ENCODE results near the gene KCNG3.
"Not testable (repeated sequence)": the region's sequence is repeated elsewhere in the genome, so short reads cannot be mapped to it uniquely, and the experiment has no call there.

KCNG3 gene

DNA sequence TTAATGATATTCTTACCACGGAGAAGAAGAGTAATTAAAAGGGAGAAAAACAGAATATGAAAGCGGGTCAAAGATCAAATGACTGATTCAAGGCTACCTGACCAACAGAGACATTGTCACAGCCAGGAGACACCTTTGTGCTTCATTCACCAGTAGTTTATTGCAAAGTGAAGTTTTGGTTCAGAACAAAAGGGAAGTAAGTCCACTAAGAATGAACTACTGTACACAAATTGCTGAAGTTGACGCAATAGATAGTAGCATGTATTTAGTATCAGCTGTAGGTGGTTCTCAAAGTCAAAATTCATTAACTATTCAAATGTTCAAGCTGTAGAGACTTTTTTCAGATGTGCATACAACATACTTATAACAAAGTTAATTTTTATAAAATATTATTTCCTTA lies 68.1 kb downstream of the KCNG3 start:
- no peak for DNase-seq

DNA sequence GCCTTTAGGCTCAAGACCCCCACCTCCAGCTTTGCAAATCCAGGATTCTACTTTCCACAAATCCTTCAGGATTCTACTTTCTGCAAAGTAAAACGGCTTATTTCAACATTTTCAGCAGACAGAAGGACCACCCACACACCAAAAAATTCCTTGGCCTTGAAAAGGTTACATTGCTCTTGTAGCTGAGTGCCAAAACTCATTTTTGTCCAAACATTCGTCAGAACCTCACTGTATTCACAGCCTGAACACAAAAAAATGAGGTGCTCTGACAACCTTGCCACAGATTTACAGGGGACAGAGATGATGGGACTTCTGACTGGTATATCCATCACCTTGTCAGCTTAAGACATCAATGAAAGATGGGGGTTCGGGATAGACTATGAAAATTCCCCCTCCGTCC lies 69.7 kb downstream of the KCNG3 start:
- no peak for DNase-seq

- DNase-seq: no peak
Observed at GRCh38 chr2:42421601-42422239, 72.1 kb downstream of the KCNG3 start.

DNA sequence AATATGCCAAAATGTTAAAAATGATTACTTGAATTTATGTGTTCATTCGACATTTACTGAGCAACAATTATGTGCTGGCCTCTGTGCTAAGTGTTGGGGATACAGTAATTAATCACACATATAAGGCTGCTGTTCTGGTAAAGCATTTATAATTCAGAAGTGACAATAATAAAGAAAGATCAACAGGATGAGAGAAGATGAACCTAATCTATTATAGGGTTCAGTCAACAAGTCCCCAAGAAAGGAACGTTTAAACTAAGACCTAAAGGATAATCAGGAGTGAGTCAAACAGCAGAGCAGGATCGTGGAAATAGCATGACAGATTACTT lies 72.7 kb downstream of the KCNG3 start:
- DNase-seq: no peak

- no peak for DNase-seq
Observed at GRCh38 chr2:42414648-42415047, 79.1 kb downstream of the KCNG3 start.

GRCh38 chr2:42414158-42414557 lies 79.6 kb downstream of the KCNG3 start:
- no peak for DNase-seq

- DNase-seq: no peak
Observed at GRCh38 chr2:42410742-42411514, 82.9 kb downstream of the KCNG3 start.

- DNase-seq: no peak
Observed at GRCh38 chr2:42408009-42408408, 85.8 kb downstream of the KCNG3 start.

DNA sequence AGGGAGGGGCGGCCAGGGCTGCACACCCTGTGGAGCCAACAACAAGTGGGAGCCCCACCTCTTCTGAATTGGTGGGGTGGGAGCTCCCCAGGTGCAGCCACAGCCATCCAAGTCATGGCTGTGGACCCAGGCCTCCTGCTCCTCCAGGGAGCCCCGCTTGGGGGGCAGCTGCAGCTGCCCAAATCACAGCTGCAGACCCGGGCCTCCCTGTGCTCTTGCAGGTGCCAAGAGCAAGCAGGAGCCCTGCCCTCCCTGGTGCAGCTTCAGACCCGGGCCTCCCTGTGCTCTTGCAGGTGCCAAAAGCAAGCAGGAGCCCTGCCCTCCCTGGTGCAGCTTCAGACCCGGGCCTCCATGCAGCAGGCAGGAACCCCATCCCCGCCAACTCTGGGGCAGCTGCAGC lies 86.3 kb downstream of the KCNG3 start:
- DNase-seq: no peak

GRCh38 chr2:42404676-42405075 lies 89.1 kb downstream of the KCNG3 start:
- no peak for DNase-seq

DNA sequence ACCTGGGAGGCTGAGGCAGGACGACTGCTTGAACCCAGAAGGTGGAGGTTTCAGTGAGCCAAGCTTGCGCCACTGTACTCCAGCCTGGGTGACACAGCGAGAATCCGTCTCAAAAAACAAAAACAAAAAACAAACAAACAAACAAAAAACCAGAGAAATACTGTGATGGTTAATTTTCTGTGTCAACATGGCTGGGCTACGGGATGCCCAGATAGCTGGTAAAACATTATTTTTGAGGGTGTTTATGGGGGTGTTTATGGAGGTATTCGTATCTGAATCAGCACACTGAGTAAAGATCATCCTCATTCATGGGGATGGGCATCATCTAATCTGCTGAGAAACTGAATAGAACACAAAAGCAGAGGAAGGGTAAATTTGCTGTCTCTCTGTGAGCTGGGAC lies 92.0 kb downstream of the KCNG3 start:
- no peak for DNase-seq

GRCh38 chr2:42398052-42398451 lies 95.7 kb downstream of the KCNG3 start:
- DNase-seq: not testable (repeated sequence)

DNA sequence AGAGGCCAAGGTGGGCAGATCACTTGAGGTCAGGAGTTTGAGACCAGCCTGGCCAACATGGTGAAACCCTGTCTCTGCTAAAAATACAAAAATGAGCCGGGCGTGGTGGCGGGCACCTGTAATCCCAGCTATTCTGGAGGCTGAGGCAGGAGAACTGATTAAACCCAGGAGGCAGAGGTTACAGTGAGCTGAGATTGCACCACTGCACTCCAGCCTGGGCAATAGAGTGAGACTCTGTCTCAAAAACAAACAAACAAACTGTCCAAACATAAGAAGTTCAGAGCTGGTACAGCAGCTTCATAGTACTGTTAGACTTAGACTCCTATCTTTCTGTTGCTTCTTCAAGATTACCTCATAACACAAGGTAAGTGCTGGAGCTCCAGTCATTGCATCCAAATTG lies 100.5 kb downstream of the KCNG3 start:
- not testable (repeated sequence) for DNase-seq

GRCh38 chr2:42392191-42392590 lies 101.6 kb downstream of the KCNG3 start:
- DNase-seq: no peak

Measured in right forelimb (tissue), 1 donor.